COR-L47 (cell line): Measurements from ENCODE around the gene KRTAP5-3.
"Not testable (repeated sequence)": the region's sequence is repeated elsewhere in the genome, so short reads cannot be mapped to it uniquely, and the experiment has no call there.

Experiments used
- DNase-seq: peaks from one replicate; lab custom pipeline; 2025; lab: John Stamatoyannopoulos, UW

Gene KRTAP5-3

DNA sequence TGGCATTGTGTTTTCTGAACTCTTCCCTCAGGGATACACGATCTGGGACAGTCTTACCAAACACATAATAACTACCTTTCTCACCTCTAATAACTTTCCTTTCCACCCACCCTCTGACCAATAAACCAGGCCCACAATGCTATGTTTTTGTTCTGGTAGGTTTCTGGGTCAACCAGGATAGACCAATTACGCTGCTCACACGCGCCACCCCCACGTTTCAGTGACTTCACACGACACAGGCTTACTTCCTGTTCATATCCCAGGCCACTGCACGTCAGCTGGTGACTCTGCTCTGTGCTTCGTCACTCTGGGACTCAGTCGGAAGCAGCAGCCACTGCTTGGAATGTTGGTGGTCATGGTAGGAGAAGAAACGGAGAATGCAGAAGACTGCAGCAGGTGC is 11.2 kb upstream of the KRTAP5-3 start:
- no peak for DNase-seq

DNA sequence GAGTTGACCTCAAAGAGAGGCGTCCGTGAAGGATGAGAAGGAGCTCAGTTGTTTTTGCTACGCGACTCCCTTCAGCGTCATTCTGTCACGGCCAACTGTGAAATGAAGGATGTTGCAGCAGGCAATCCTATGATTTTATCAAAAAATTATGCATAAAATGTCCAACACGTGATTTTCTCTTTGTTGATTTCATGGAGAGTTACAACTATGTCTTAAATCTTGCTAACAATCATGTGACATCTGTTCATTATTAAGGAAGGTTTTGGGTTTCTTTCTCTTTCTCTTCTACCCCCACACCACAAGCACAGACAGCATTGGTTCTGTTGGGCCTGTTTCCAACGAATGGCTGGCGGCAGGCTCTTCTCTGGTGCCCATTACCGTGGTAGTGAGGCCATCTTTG is 10.0 kb upstream of the KRTAP5-3 start:
- DNase-seq: no peak

DNA sequence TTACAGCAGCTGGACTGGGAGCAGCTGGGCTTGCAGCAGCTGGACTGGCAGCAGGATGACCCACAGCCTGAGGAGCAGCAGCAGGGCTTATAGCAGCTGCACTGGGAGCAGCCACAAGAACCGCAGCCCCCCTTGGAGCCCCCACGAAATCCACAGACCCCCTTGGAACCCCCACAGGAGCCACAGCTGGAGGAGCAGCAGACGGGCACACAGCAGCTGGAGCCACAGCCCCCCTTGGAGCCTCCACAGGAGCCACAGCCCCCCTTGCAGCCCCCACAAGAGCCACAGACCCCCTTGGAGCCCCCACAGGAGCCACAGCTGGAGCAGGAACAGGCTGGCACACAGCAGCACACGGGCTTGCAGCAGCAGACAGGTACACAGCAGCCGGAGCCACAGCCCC is 362 bp downstream of the KRTAP5-3 start:
- not testable (repeated sequence) for DNase-seq

DNA sequence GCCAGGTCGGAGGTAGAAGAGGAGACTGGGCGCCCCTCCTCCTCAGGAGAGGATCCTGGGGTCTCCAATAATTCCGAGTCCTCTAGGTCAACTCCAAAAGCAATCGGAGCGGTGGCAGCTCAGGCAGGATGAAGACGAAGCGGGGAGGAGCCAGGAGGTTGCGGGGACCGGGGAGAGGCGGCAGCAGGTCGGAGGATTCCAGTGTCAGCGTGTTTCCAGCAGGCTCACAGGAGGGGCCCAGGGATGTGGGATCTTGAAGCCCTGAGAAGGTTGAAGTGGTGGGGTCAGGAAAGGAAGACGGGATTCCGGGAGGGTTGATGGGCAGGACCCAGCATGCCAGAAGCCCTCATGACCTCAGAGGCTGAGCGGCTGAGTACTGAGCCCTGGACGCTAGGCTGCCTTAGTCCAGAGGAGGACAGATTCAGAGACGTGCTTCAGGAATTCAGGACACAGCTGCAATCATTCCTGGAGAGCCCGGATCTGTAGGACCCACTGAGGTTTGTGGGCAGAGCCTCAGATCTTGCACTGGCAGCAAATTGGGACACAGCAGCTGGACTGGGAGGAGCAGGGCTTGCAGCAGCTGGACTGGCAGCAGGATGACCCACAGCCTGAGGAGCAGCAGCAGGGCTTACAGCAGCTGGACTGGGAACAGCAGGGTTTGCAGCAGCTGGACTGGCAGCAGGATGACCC is 962 bp downstream of the KRTAP5-3 start:
- not testable (repeated sequence) for DNase-seq

DNA sequence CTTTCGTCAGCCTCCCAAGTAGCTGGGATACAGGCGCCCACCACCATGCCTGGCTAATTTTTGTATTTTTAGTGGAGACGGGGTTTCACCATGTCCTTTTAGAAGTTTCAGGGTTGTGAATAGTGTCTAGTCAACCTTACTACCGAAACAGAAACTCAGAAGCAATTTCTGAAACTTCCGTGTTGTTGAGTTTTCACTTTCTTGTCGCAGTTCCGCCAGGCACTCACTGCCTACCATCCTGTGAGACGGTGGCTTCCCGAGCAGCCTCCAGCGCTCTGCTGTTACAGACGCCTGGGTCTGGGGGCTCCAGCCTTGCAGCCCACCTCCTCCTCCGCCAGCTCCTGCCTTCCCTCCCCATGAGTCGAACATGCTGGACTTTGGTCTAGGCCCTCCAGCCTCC is 2.3 kb downstream of the KRTAP5-3 start:
- DNase-seq: not testable (repeated sequence)

DNA sequence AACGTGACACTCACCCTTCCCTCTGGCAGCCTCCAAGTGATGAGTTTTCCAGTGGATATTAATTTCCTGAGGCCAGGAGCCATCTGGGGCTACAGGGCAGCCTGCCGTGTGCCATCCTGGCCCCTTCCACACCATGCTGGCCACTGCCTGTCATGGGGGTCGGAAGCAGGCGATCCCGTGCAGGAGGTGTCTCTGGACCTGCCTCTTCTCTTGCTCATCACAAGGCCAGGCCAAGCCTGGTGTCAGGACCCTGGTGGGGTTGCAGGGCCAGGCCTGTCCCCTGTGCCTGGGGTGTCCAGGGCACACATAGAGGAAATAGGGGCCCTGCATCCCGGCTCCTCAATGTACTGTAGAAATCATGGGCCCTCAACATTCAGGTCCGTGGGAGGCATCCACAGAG is 3.6 kb downstream of the KRTAP5-3 start:
- DNase-seq: no peak

GRCh38 chr11:1604181-1604580 is 4.1 kb downstream of the KRTAP5-3 start:
- no peak for DNase-seq

GRCh38 chr11:1603629-1604028 is 4.6 kb downstream of the KRTAP5-3 start:
- DNase-seq: no peak

DNA sequence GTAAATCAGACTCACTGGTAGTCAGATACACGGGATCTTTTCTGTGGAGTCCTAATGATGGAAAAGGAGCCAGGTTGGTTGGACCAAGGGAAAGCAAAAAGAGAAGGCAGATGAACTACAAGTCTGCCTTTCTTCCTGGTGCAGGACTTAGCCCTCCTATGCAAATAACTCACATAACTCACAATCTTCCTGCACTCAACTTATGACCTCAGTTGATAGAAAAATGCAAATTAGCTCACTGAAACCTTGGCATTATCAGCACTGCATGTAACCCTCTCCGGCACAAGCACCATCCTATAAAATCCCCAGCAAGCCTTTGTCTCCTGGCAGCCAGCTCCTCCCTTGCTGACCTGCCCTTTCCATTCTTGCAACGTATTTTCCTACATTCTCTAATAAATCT is 6.6 kb downstream of the KRTAP5-3 start:
- not testable (repeated sequence) for DNase-seq

DNA sequence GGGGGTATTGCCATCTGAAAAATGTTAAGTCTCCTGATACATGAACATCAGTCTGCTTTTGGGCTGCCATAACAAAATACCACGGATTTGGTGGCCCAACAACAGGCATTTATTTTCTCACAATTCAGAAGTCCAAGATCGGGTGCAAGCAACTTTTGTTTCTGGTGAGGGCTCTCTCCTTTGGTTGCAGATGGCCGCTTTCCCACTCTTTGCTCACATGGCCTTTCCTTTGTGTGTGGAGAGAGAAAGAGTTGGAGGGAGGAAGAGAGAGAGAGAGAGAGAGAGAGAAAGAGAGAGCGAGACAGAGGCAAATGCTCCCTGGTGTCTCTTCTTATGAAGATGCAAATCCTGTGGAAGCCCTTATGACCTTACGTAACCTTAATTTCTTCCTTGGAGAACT is 7.6 kb downstream of the KRTAP5-3 start:
- no peak for DNase-seq

DNA sequence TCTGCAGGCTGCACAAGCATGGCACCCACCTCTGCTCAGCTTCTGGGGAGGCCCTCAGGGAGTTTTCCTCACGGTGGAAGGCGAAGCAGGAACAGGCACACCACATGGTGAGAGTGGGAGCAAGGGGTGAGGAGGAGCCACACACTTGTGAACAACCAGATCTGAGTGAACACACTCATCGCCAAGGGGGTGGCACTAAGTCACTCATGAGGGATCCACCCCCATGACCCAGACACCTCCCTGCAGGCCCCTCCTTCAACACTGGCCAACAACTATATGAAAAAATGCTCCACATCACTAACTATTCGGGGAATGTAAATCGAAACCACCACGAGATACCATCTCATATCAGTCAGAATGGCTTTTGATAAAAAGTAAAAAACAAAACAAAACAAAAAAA is 9.4 kb downstream of the KRTAP5-3 start:
- no peak for DNase-seq

- DNase-seq: not testable (repeated sequence)
Observed at GRCh38 chr11:1598406-1598805, 9.9 kb downstream of the KRTAP5-3 start.

GRCh38 chr11:1597994-1598380 is 10.3 kb downstream of the KRTAP5-3 start, which contains the start of gene KRTAP5-2:
Gene KRTAP5-2, minus strand, starts transcription at chr11:1598294. Its CDS starts 44 bp downstream, at chr11:1598250.
- no peak for DNase-seq

GRCh38 chr11:1597331-1597993 is 10.8 kb downstream of the KRTAP5-3 start:
- no peak for DNase-seq

- not testable (repeated sequence) for DNase-seq
Observed at GRCh38 chr11:1596576-1597121, 11.6 kb downstream of the KRTAP5-3 start.

DNA sequence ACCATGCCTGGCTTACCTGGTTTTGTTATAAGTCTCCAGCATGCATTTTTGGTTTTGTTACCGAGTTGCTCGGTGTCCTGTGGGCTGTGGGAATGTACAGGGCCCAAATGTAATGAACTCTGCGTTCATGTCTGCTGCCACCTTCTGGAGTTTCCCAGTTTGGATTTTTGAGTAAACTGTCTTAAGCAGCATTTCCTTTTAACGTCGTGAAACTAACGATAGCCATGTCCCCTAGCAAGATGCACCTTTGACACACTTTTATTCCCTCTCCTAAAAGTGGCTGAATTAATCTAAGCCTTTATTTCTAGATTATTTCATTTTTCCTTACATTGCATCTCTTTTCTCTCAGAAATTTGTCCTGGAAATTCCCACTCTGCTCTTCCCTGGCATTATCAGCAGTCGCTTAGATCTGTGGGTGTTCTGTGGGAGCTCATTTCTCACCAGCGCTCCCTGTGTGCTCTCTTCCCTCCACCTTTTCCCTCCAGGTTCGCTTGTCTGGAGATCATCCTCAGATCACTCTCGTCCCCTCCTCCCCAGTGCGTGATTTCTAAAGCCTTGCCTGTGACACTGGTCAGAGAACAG is 12.2 kb downstream of the KRTAP5-3 start:
- not testable (repeated sequence) for DNase-seq

DNA sequence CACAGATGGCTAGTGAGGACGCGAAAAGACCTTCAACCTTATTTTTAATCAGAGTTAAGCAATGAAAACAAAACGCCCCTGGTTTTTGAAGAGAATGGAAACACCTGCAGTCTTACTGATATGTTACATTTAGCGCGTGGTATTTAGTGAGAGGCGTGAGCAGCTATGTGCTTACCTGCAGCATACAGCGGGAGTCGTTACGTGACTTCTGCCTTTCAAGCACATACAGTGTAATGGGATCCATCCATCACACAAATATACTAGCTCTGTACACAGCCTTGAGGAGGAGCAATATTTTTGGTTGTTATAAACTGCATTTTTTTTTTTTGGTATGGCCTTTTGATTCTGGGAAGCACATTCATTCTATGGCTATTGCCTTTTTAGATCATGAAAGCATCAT is 15.6 kb downstream of the KRTAP5-3 start:
- no peak for DNase-seq

GRCh38 chr11:1589996-1590395 is 18.3 kb downstream of the KRTAP5-3 start:
- no peak for DNase-seq

- not testable (repeated sequence) for DNase-seq
Observed at GRCh38 chr11:1589191-1589963, 18.9 kb downstream of the KRTAP5-3 start.

DNA sequence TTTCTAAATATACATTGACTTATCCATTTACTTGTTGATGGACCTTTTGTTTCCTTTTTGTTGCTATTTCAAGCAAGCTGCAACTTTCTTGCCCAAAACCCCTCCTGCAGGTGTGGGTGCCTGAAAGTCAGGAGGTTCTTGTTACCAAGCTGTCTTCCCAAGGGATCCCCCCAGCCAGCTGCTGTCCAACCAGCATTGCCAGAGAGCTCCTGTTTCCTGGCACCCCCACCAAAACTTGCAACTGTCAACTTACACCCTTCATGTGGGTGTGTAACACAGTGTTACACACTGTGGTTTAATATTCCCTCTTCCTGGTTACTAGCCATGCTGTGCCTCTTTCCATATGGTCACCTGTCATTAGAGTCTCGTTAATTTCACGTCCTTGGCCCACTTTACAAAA is 21.6 kb downstream of the KRTAP5-3 start:
- no peak for DNase-seq

DNA sequence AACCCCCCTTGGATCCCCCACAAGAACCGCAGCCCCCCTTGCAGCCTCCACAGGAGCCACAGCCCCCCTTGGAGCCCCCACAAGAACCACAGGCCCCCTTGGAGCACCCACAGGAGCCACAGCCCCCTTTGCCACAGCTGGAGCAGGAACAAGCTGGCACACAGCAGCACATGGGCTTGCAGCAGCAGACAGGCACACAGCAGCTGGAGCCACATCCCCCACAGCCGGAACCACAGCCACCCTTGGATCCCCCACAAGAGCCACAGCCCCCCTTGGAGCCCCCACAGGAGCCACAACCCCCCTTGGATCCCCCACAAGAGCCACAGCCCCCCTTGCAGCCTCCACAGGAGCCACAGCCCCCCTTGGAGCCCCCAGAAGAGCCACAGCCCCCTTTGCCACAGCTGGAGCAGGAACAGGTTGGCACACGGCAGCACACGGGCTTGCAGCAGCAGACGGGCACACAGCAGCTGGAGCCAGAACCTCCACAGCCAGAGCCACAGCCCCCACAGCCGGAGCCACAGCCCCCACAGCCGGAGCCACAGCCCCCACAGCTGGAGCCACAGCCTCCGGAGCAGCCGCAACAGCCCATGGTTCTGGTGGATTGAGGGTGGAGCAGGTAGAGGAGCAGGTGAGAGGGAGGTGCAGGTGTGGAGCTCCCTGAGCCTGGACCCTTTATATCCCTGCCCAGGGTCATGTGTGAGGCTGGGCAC is 23.4 kb downstream of the KRTAP5-3 start, which contains the start of gene KRTAP5-1:
TSS of gene KRTAP5-1 (minus strand) at position 623 of the 710 bp plus-strand sequence. CDS start at position 589, 34 bp downstream.
- DNase-seq: not testable (repeated sequence)
